ENCODE measurements around the gene CYGB. TPM values are rescaled to one million over a fixed set of nuclear protein-coding genes. Genes with fewer than 3 reads are reported as not detected.

Gene CYGB
- total RNA-seq, 2 experiments from 2014 or later, result 0.44 to 0.57 TPM

GRCh38 chr17:76538941-76539570 is 1.5 kb upstream of the CYGB start:
- no peak for TF ChIP-seq EZH2phosphoT487 (IDR thresholded peaks at IDR 0.05; ENCODE audit: borderline replicate concordance, low read depth, low read length)
- no peak for TF ChIP-seq CTCF (conservative IDR thresholded peaks at IDR 0.05; ENCODE audit: low read length)
- BruUV-seq (replicated peaks), result no TSS peak
- intact Hi-C loops (cut with micrococcal nuclease; ENCODE audit: unreplicated experiment), result no loop called here

DNA sequence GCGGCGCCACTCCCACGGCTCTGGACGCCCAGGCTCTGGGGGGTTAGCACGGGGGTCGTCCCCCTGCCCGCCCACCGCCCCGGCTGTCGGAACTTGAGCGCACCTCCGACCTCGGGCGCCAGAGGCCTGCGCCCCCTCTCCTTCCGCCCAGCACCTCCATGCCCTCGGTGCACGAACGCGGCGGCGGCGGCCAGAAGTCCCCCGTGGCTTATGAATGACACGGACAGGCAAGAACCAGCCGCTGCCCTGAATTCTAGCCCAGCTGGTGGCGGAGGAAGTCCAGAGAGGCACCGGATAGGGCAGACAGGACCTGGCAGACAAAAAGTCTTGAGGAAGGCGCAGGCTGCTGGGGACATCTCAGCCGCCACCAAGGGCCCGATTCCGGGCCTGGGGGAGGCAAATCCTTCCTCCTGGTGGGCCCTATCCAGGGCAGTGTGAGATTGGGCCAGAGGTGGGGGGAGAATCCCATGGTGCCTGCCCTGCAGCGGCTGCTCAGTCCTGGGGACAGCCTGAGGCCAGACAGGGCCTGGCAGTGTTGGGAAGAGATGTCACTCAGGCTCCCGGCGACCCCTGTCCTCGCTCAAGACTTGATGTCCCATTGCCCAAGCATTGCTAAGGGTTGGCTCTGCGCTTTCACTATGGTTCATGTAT is 897 bp upstream of the CYGB start:
- no peak overlapping the region for H3K27ac ChIP-seq (ENCODE audit: low read depth, low read length, poor library complexity, severe bottlenecking)
- POLR2A ChIA-PET, result no interaction called here

More at GRCh38 chr17:76538941-76539570, 1.5 kb upstream of the CYGB start:
- Histone ChIP-seq H3K9me2 (ENCODE audit: insufficient read depth, low read length) (no peaks in the 10 kb centered on the region), H3K4me3 (ENCODE audit: low read depth, low read length, poor library complexity, severe bottlenecking) (no peak overlapping the region), H3K4me2 (ENCODE audit: low read length) (no peak overlapping the region), H3K4me1 (ENCODE audit: insufficient read depth, low read length, poor library complexity, severe bottlenecking) (peaks cover 7% of the 10 kb centered on the region), H2AFZ (ENCODE audit: low read length) (no peak overlapping the region), H4K20me1 (ENCODE audit: insufficient read depth, low read length) (no peaks in the 10 kb centered on the region), H3K27ac (ENCODE audit: low read depth, low read length, poor library complexity, severe bottlenecking) (no peak overlapping the region), H3K36me3 (ENCODE audit: insufficient read depth, low read length) (no peaks in the 10 kb centered on the region), H3K9me3 (ENCODE audit: low read length) (no peaks in the 10 kb centered on the region), H3K79me2 (ENCODE audit: insufficient read depth, low read depth, low read length) (no peaks in the 10 kb centered on the region)
- DNase-seq (ENCODE audit: low spot score), result no peak
- ChIA-PET POLR2A (no interaction called here), CTCF (ENCODE audit: unreplicated experiment) (interaction anchor here (1.2 kb wide), 1 partner anchor 12 kb away, joined by 4 read pairs; no protein-coding TSS in a partner anchor)

More for the DNA sequence above, 897 bp upstream of the CYGB start:
- no peak for DNase-seq (ENCODE audit: low spot score)
- no peak overlapping the region for H3K4me3 ChIP-seq (ENCODE audit: low read depth, low read length, poor library complexity, severe bottlenecking)
- no TSS peak for BruUV-seq (replicated peaks)
- no peaks in the 10 kb centered on the region for H3K79me2 ChIP-seq (ENCODE audit: insufficient read depth, low read depth, low read length)
- CTCF ChIA-PET (ENCODE audit: unreplicated experiment), result no interaction called here
- peaks cover 7% of the 10 kb centered on the region for H3K4me1 ChIP-seq (ENCODE audit: insufficient read depth, low read length, poor library complexity, severe bottlenecking)
- no peaks in the 10 kb centered on the region for H3K9me2 ChIP-seq (ENCODE audit: insufficient read depth, low read length)
- intact Hi-C loops (cut with micrococcal nuclease; ENCODE audit: unreplicated experiment), result no loop called here
- TF ChIP-seq CTCF (conservative IDR thresholded peaks at IDR 0.05; ENCODE audit: low read length), result no peak
- TF ChIP-seq EZH2phosphoT487 (IDR thresholded peaks at IDR 0.05; ENCODE audit: borderline replicate concordance, low read depth, low read length), result no peak
- H3K36me3 ChIP-seq (ENCODE audit: insufficient read depth, low read length), result no peaks in the 10 kb centered on the region
- H3K9me3 ChIP-seq (ENCODE audit: low read length), result no peaks in the 10 kb centered on the region
- H3K4me2 ChIP-seq (ENCODE audit: low read length), result no peak overlapping the region
- H4K20me1 ChIP-seq (ENCODE audit: insufficient read depth, low read length), result no peaks in the 10 kb centered on the region
- H2AFZ ChIP-seq (ENCODE audit: low read length), result no peak overlapping the region
